ENCODE data around the gene TLL1. TPM values are rescaled to one million over a fixed set of nuclear protein-coding genes. Genes with fewer than 3 reads are reported as not detected.

TLL1 gene
- total RNA-seq, 1 experiment from 2014 or later: 0.37 TPM

DNA sequence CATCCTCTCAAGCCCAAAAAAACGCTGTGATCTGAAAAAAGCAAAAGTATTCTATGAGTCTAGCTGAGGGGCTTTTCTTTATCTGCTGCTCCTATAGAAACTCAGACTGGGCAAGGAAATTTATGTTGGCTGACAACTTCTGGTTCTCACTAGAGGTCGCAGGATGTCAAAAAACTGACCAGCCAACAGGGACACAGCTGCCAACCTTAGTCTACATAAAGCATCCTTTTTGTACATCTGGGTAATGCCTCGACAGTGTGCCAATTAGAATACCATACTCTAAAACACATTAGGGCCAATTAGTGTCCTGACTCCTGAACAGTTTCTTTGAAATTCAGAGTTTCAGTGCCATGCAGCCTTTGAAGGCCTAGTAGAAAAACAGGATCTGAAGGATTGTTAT is 8.8 kb upstream of the TLL1 start:
- RAD21 ChIA-PET (ENCODE audit: low non-redundant PET in 1 of 2, low total read pairs in 2 of 2, uncharacterized antibody in 2 of 2, unreplicated experiment in 2 of 2): no interaction called here
- POLR2A ChIA-PET: no interaction called here
- intact Hi-C loops (cut with micrococcal nuclease): loop anchor here (5.0 kb wide), 1 partner anchor 228 kb away; no protein-coding TSS in a partner anchor
- Histone ChIP-seq H3K79me2 (ENCODE audit: insufficient read depth, low read length) (no peaks in the 10 kb centered on the region), H3K9me2 (ENCODE audit: insufficient read depth) (no peaks in the 10 kb centered on the region), H2AFZ (ENCODE audit: low read depth, low read length, poor library complexity, severe bottlenecking) (no peak overlapping the region), H3K36me3 (ENCODE audit: control insufficient read depth in 1 of 2, insufficient read depth in 2 of 2, low read length in 2 of 2) (no peaks in the 10 kb centered on the region), H3K4me2 (ENCODE audit: low read length) (no peak overlapping the region), H3K9me3 (ENCODE audit: control insufficient read depth in 1 of 2, insufficient read depth in 1 of 2, low read depth in 1 of 2, low read length in 2 of 2) (no peaks in the 10 kb centered on the region), H3K4me3 (replicated peaks in 1 of 2; ENCODE audit: low read depth in 1 of 2, low read length in 2 of 2) (no peak overlapping the region), H3K27ac (ENCODE audit: low read depth, low read length) (no peak overlapping the region), H3K9ac (ENCODE audit: low read length) (no peak overlapping the region), H4K20me1 (ENCODE audit: insufficient read depth) (no peaks in the 10 kb centered on the region), H3K27me3 (ENCODE audit: insufficient read depth, low read length) (no peaks in the 10 kb centered on the region), H3K4me1 (ENCODE audit: control insufficient read depth in 1 of 2, insufficient read depth in 2 of 2, low read length in 2 of 2) (no peaks in the 10 kb centered on the region)
- DNase-seq (ENCODE audit: low read depth, low spot score) (no peak), ATAC-seq (peak; percentile 67)
- BruUV-seq (replicated peaks): no TSS peak
- CTCF ChIA-PET: interaction anchor here (1.0 kb wide), 1 partner anchor 227 kb away, joined by 3 read pairs; no protein-coding TSS in a partner anchor
- TF ChIP-seq RAD21 (IDR thresholded peaks at IDR 0.05; ENCODE audit: low read depth) (peak; percentile 51), TCF7L2 (IDR thresholded peaks at IDR 0.05; ENCODE audit: borderline replicate concordance, extremely low read depth, insufficient read depth, insufficient read length) (no peak), SIN3A (IDR thresholded peaks at IDR 0.05; ENCODE audit: low read depth) (no peak), FOSL1 (IDR thresholded peaks at IDR 0.05; ENCODE audit: low read depth) (no peak), EZH2 (IDR thresholded peaks at IDR 0.05) (no peak)

DNA sequence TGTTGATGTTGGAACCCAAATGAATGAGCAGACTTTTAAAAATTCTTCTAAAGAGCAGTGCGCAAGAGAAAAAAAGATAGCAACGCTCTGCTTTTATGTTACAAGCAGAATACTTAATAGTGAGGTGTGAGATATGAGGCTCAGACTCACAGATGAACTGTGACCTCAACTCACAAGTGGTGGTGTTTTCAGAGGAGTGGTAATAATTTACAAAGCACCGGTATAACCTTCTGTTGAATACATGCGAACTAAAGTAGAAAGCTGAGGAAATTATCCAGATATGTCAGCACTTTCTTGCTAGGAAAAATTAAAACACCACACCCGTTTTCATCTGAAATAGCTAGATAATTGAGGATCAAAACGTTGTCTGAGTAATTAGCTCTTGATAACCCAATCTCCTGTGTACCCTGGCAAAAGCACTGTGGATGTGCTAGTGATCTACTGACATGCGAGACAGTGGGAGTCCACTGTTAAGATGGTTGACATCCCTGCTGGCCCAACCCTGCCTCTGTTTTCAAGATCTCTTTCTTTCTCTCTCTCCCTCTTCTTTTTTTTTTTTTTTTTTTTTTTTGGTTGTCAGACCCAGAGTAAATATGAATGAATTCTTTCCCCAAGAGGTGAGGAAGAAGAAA is 6.9 kb upstream of the TLL1 start:
- DNase-seq (ENCODE audit: low read depth, low spot score) (no peak), ATAC-seq (no peak)
- H3K27me3 ChIP-seq (ENCODE audit: insufficient read depth, low read length): no peaks in the 10 kb centered on the region
- CTCF ChIA-PET: no interaction called here
- TF ChIP-seq EZH2 (IDR thresholded peaks at IDR 0.05): no peak
- TF ChIP-seq ZFX (IDR thresholded peaks at IDR 0.05): no peak
- TF ChIP-seq SRF (IDR thresholded peaks at IDR 0.05; ENCODE audit: low read depth): no peak
- TF ChIP-seq, protein P1, sequence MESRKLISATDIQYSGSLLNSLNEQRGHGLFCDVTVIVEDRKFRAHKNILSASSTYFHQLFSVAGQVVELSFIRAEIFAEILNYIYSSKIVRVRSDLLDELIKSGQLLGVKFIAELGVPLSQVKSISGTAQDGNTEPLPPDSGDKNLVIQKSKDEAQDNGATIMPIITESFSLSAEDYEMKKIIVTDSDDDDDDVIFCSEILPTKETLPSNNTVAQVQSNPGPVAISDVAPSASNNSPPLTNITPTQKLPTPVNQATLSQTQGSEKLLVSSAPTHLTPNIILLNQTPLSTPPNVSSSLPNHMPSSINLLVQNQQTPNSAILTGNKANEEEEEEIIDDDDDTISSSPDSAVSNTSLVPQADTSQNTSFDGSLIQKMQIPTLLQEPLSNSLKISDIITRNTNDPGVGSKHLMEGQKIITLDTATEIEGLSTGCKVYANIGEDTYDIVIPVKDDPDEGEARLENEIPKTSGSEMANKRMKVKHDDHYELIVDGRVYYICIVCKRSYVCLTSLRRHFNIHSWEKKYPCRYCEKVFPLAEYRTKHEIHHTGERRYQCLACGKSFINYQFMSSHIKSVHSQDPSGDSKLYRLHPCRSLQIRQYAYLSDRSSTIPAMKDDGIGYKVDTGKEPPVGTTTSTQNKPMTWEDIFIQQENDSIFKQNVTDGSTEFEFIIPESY (IDR thresholded peaks at IDR 0.05; ENCODE audit: extremely low read depth, insufficient replicate concordance, low read length): no peak
- no peak for TF ChIP-seq CEBPB (IDR thresholded peaks at IDR 0.05; ENCODE audit: low read depth)
- no peak for TF ChIP-seq RAD21 (IDR thresholded peaks at IDR 0.05; ENCODE audit: low read depth)
- POLR2A ChIA-PET: no interaction called here
- H3K9me2 ChIP-seq (ENCODE audit: insufficient read depth): no peaks in the 10 kb centered on the region
- H3K4me3 ChIP-seq (replicated peaks in 1 of 2; ENCODE audit: low read depth in 1 of 2, low read length in 2 of 2): no peak overlapping the region
- no peak overlapping the region for H3K9ac ChIP-seq (ENCODE audit: low read length)
- no peaks in the 10 kb centered on the region for H3K36me3 ChIP-seq (ENCODE audit: control insufficient read depth in 1 of 2, insufficient read depth in 2 of 2, low read length in 2 of 2)
- H3K9me3 ChIP-seq (ENCODE audit: control insufficient read depth in 1 of 2, insufficient read depth in 1 of 2, low read depth in 1 of 2, low read length in 2 of 2): no peaks in the 10 kb centered on the region
- no peak overlapping the region for H3K4me2 ChIP-seq (ENCODE audit: low read length)
- no peak overlapping the region for H3K27ac ChIP-seq (ENCODE audit: low read depth, low read length)
- H3K4me1 ChIP-seq (ENCODE audit: control insufficient read depth in 1 of 2, insufficient read depth in 2 of 2, low read length in 2 of 2): no peaks in the 10 kb centered on the region
- intact Hi-C loops (cut with micrococcal nuclease): no loop called here
- no peaks in the 10 kb centered on the region for H4K20me1 ChIP-seq (ENCODE audit: insufficient read depth)
- no TSS peak for BruUV-seq (replicated peaks)
- RAD21 ChIA-PET (ENCODE audit: low non-redundant PET in 1 of 2, low total read pairs in 2 of 2, uncharacterized antibody in 2 of 2, unreplicated experiment in 2 of 2): no interaction called here
- no peaks in the 10 kb centered on the region for H3K79me2 ChIP-seq (ENCODE audit: insufficient read depth, low read length)
- H2AFZ ChIP-seq (ENCODE audit: low read depth, low read length, poor library complexity, severe bottlenecking): no peak overlapping the region

Measured in HCT116 (cell line).